Adrenal gland (tissue), 12 donors: ENCODE results near the gene MGAT5. TPM values are rescaled to one million over a fixed set of nuclear protein-coding genes. Genes with fewer than 3 reads are reported as not detected.

Source experiments
- DNase-seq, 7 donors: peaks; one replicate each; pipeline ENCODE4 v3.0.0-alpha.2; 2019 to 2020
- H3K27ac ChIP-seq, 5 donors: fragments of 200-600 bp; sonication (generic) in 4 of 5; 1 replicate in 3 of 5; 2 replicates in 2 of 5; pipeline versions ENCODE4 v1.5.1 to v1.8.0; 2016 to 2020; ENCODE audit warnings: mild to moderate bottlenecking in 1 of 5
- H3K27me3 ChIP-seq: fragments of 200-600 bp; 2 replicates; pipeline ENCODE4 v1.8.0; 2021
- H3K36me3 ChIP-seq, 2 donors: fragments of 200-600 bp; replicated peaks in 1 of 2; 1 replicate in 1 of 2; 2 replicates in 1 of 2; pipeline versions ENCODE4 v1.5.1 to v1.8.0; 2018 to 2022
- H3K4me1 ChIP-seq, 2 donors: fragments of 200-600 bp; replicated peaks in 1 of 2; 1 replicate in 1 of 2; 2 replicates in 1 of 2; pipeline versions ENCODE4 v1.5.1 to v1.8.0; 2018 to 2021
- H3K4me3 ChIP-seq, 4 donors: fragments of 200-600 bp; sonication (generic) in 3 of 4; one replicate each; pipeline ENCODE4 v1.5.1; 2016 to 2018
- H3K9me3 ChIP-seq, 3 donors: fragments of 200-600 bp; sonication (generic) in 1 of 3; replicated peaks in 1 of 3; 1 replicate in 2 of 3; 2 replicates in 1 of 3; pipeline versions ENCODE4 v1.5.1 to v1.8.0; 2016 to 2021
- POLR2A ChIP-seq, 2 donors: fragments of 450-650 bp; IDR thresholded peaks; one replicate each; pipeline ENCODE4 v1.6.1; 2017; ENCODE audit warnings: antibody characterized with exemption in 2 of 2, mild to moderate bottlenecking in 2 of 2, moderate library complexity in 1 of 2
- WGBS, 4 donors: extraction: QIAGEN DNeasy Blood & Tissue Kit in 2 of 4; methylation state at CpG; one replicate each; pipeline versions ENCODE4 v1.1.5 to v1.1.7; 2013 to 2017; 5-methylcytosine and 5-hydroxymethylcytosine counted together
- intact Hi-C, 2 donors: fragments of 100-400 bp; cut with DNase I; formaldehyde crosslinking; loops; one replicate each; pipeline versions ENCODE4 v1.14.1 to v1.15.0; 2022 to 2023
- polyA plus RNA-seq, 3 donors: library from polyadenylated mRNA; stranded (reverse); fragments of 200-250 nt in 2 of 3; fragments of 350-450 nt in 1 of 3; fragmentation: Illumina TruSeq in 1 of 3; extraction: RNeasy Lipid Tissue Mini Kit (QIAGEN cat#74804) in 1 of 3; gene quantifications; one replicate each; pipeline ENCODE4 v1.2.3, GENCODE V29; 2013 to 2014
- total RNA-seq, 9 donors: library from RNA; depleted of rRNA in 4 of 9; stranded (reverse); fragments of >200 nt in 4 of 9; fragments of 120-200 nt in 1 of 9; fragmentation: NEBNext Ultra II Directional in 1 of 9; extraction: Animal tissue kit (Norgen Biotek cat#: 25700) in 1 of 9; gene quantifications; one replicate each; pipeline versions ENCODE4 v1.1.0 to v1.2.4, GENCODE V29; 2013 to 2023
- TF ChIP-seq, protein P1 (sequence below), 6 experiments: fragments of 450-650 bp in 4 of 6; fragments of 200-600 bp in 2 of 6; sonication (generic) in 1 of 6; IDR thresholded peaks; 1 replicate in 5 of 6; 2 replicates in 1 of 6; pipeline versions ENCODE4 v1.5.1 to v1.8.0; 2016 to 2021; ENCODE audit warnings: antibody characterized with exemption in 6 of 6, mild to moderate bottlenecking in 2 of 6, moderate library complexity in 1 of 6
- donor health status: healthy with polysubstance abuse.
- donor health status: Bipolar disorder and iron deficiency.
- donor health status: DM: yes; HTN: yes; CAD: no.
- donor health status: DM: no; HTN: no; CAD: no.
- donor health status: DM: no; HTN: no; CAD: no.
- donor health status: DM: yes; HTN: yes; CAD: no.

MGAT5 gene
- total and polyA plus RNA-seq, 12 donors: 2.9 to 74.6 (median 41.1) TPM

DNA sequence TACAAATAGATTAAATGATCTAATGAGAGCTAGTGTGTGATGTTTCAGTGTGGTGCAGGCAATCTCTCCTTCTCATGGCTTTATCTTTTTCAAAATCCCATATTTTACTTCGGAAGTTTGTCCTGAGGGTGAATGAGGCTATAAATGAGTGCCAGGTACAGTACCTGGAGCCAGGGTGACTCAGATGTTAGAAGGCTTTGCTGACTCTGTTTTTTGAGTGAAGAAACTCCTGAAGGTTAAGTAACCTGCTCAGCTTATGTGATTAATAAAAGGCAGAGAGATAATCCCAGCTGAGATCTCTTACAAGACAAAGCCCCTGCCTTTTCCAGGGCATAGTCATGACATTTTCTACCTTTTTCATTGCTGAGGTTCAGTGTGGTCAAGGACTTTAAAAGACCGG lies 52.6 kb downstream of the MGAT5 start:
- no peaks in the 10 kb centered on the region for H3K36me3 ChIP-seq
- peaks cover 3 to 9% of the 10 kb centered on the region in 2 donors for H3K4me1 ChIP-seq
- no peak for DNase-seq
- H3K9me3 ChIP-seq: no peaks in the 10 kb centered on the region
- no peaks in the 10 kb centered on the region for H3K27me3 ChIP-seq
- no peak for TF ChIP-seq POLR2A (IDR thresholded peaks at IDR 0.05)
- TF ChIP-seq, protein P1, sequence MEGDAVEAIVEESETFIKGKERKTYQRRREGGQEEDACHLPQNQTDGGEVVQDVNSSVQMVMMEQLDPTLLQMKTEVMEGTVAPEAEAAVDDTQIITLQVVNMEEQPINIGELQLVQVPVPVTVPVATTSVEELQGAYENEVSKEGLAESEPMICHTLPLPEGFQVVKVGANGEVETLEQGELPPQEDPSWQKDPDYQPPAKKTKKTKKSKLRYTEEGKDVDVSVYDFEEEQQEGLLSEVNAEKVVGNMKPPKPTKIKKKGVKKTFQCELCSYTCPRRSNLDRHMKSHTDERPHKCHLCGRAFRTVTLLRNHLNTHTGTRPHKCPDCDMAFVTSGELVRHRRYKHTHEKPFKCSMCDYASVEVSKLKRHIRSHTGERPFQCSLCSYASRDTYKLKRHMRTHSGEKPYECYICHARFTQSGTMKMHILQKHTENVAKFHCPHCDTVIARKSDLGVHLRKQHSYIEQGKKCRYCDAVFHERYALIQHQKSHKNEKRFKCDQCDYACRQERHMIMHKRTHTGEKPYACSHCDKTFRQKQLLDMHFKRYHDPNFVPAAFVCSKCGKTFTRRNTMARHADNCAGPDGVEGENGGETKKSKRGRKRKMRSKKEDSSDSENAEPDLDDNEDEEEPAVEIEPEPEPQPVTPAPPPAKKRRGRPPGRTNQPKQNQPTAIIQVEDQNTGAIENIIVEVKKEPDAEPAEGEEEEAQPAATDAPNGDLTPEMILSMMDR (IDR thresholded peaks at IDR 0.05): no peak
- 78 to 91% (median 89%) methylated on average over 2 of the region's 2 CpGs for WGBS, 4 donors
- intact Hi-C loops: no loop called here
- H3K27ac ChIP-seq: no peak overlapping the region
- no peak overlapping the region for H3K4me3 ChIP-seq

DNA sequence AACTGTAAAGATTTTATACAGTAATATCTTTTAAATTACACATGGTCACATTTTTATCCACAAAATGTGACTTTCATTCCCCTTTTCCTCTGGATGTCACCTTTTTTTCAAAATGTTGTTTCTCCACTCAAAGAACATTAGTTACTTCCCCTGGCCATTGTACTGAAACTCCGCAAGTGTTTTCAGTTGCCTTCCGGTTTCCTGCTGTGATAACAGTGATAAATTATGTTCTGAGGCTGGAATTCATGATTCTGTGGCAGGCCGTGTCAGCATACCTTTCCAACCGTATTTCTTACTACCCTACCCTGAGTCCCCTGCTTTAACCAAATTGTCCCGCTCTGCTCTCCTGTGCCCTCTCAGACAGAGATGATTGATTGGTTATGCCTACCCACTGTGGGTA lies 53.5 kb downstream of the MGAT5 start:
- intact Hi-C loops: no loop called here
- H3K4me1 ChIP-seq: peaks cover 0 to under 1% of the 10 kb centered on the region in 2 donors
- H3K27ac ChIP-seq: no peak overlapping the region
- no peaks in the 10 kb centered on the region for H3K27me3 ChIP-seq
- no peaks in the 10 kb centered on the region for H3K9me3 ChIP-seq
- WGBS, 4 donors: 60 to 74% (median 64%) methylated on average over 5 of the region's 5 CpGs
- no peak for DNase-seq
- TF ChIP-seq, protein P1 (IDR thresholded peaks at IDR 0.05): no peak
- no peak for TF ChIP-seq POLR2A (IDR thresholded peaks at IDR 0.05)
- H3K36me3 ChIP-seq: no peaks in the 10 kb centered on the region
- no peak overlapping the region for H3K4me3 ChIP-seq

DNA sequence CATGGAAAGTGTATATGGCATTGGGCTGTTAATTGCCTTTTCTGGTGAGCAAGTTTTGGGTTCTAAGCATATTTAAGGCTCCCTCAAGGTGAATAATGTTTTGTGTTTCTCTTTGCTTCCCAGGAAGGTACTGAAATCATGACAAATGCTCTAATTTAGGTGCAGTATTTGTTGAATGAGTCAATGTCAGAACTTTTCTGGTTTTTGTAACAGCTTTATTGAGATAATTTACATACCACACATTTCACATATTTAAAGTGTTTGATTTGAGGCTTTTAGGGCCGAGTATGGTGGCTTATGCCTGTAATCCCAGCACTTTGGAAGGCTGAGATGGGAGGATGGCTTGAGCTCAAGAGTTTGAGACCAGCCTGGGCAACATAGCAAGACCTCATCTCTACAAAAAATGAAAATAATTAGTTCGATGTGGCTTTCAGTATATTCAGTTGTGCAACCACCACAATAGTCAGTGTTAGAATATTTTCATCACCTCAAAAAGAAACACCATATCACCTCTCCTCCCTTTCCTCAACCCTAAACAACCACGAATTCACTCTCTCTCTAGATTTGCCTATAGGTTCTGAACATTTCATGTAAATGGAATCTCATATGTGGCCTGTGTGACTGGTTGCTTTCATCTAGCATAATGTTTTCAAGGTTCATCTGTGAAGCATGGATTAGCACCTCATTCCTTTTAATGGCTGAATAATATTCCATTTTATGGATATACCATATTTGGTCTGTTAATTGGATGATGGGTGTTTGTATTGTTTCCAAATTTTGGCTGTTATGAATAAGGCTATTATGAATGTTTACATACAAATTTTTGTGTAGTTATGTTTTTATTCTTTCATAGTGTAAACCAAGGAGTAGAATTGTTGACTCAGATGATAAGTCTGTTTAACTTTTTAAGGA lies 54.9 kb downstream of the MGAT5 start:
- no peaks in the 10 kb centered on the region for H3K27me3 ChIP-seq
- no peaks in the 10 kb centered on the region for H3K9me3 ChIP-seq
- 90 to 99% (median 96%) methylated on average over 3 of the region's 3 CpGs for WGBS, 4 donors
- intact Hi-C loops: no loop called here
- DNase-seq: no peak
- no peaks in the 10 kb centered on the region for H3K4me1 ChIP-seq
- no peak for TF ChIP-seq POLR2A (IDR thresholded peaks at IDR 0.05)
- TF ChIP-seq, protein P1 (IDR thresholded peaks at IDR 0.05): no peak
- H3K36me3 ChIP-seq: no peaks in the 10 kb centered on the region
- H3K27ac ChIP-seq: no peak overlapping the region
- no peak overlapping the region for H3K4me3 ChIP-seq

DNA sequence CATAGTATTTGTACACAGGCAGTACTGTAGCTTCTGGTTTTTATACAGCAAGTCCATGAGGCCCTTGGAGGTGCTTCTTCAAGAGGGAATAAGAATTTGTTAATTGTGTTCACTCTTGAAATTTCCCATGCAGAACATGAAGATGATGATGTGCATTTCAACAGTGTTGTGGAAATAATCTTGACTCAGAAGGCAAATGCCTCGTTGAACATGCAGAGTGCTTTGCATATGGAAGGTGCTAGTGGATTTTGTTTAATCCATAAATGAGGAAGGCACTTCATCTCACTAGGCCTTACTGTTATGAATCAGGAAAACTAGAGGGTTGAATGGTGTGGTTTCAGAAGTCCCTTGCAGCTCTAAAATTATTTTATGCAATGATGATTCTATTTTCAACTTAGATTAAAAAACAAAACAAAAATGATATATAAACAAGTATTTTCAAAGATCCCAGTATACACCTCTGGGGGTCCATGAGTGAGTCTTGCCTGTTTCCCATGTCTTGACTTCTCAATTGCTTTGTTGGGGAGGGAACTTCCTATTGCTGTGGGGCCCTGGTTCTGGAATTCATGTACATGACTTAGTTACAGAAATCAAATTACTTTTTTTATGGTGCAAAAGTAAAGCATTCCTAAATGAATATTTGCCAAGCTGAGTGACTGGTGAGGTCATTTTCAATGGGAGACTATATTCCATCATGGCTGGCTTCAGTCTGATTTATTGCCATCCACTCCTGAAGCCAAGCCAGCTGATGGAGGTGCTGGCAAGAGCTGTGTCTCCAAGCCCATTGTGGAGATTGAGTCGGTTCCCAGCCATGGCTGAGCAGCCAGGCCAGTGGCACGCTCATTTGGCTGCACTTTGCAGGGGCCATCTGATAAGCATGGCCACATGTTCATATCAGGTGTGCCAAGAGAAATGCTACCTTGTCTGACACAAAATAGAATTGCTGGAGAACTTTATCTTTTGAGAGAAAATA lies 56.5 kb downstream of the MGAT5 start:
- DNase-seq: no peak

More for the DNA sequence above, 56.5 kb downstream of the MGAT5 start:
- WGBS, 4 donors: 70 to 90% (median 78%) methylated on average over 3 of the region's 3 CpGs
- TF ChIP-seq, protein P1 (IDR thresholded peaks at IDR 0.05): no peak
- TF ChIP-seq POLR2A (IDR thresholded peaks at IDR 0.05): no peak
- H3K4me3 ChIP-seq: no peak overlapping the region
- intact Hi-C loops: no loop called here
- H3K36me3 ChIP-seq: no peaks in the 10 kb centered on the region
- H3K9me3 ChIP-seq: no peaks in the 10 kb centered on the region
- no peaks in the 10 kb centered on the region for H3K27me3 ChIP-seq
- H3K4me1 ChIP-seq: peaks cover 0 to 13% of the 10 kb centered on the region in 2 donors
- no peak overlapping the region for H3K27ac ChIP-seq
